Fibroblast of lung (primary cell): ENCODE measurements around the gene RAB34. TPM values are rescaled to one million over a fixed set of nuclear protein-coding genes. Genes with fewer than 3 reads are reported as not detected.

Experiments used
- DNase-seq, 2 donors: peaks; one replicate each; pipeline versions ENCODE4 v3.0.0 to v3.0.0-alpha.2; 2010; ENCODE audit warnings: low read depth in 2 of 2
- H2AFZ ChIP-seq: 2 replicates; pipeline ENCODE4 v1.5.1; 2012; ENCODE audit warnings: low read length, control low read depth, inconsistent platforms
- H3K27ac ChIP-seq: 2 replicates; pipeline ENCODE4 v1.5.1; 2011; ENCODE audit warnings: low read length, control low read depth; ENCODE audit not compliant: insufficient read depth
- H3K27me3 ChIP-seq: 2 replicates; pipeline ENCODE4 v1.5.1; 2011; ENCODE audit warnings: mild to moderate bottlenecking, low read length; ENCODE audit not compliant: control insufficient read depth, insufficient read depth
- H3K36me3 ChIP-seq: 2 replicates; pipeline ENCODE4 v1.5.1; 2011; ENCODE audit warnings: low read length; ENCODE audit not compliant: control insufficient read depth, insufficient read depth
- H3K4me1 ChIP-seq: 2 replicates; pipeline ENCODE4 v1.5.1; 2011; ENCODE audit warnings: low read length; ENCODE audit not compliant: control insufficient read depth, insufficient read depth; ENCODE audit errors: extremely low read depth
- H3K4me2 ChIP-seq: 2 replicates; pipeline ENCODE4 v1.5.1; 2011; ENCODE audit warnings: low read length, control low read depth; ENCODE audit not compliant: insufficient read depth; ENCODE audit errors: extremely low read depth
- H3K4me3 ChIP-seq, 4 experiments: fragments of 200-600 bp in 1 of 4; sonication (generic) in 1 of 4; replicated peaks in 1 of 4; 2 replicates each; pipeline ENCODE4 v1.5.1; 2011 to 2016; ENCODE audit warnings: low read length in 4 of 4, low read depth in 3 of 4, mild to moderate bottlenecking in 3 of 4, control low read depth in 2 of 4, inconsistent platforms in 1 of 4, mixed read lengths in 1 of 4; ENCODE audit not compliant: insufficient read depth in 1 of 4; ENCODE audit errors: control extremely low read depth in 1 of 4
- H3K79me2 ChIP-seq: 2 replicates; pipeline ENCODE4 v1.5.1; 2012; ENCODE audit warnings: mild to moderate bottlenecking, low read length, inconsistent platforms; ENCODE audit not compliant: control insufficient read depth, insufficient read depth
- H3K9ac ChIP-seq: 2 replicates; pipeline ENCODE4 v1.5.1; 2011; ENCODE audit warnings: mild to moderate bottlenecking, low read length, control low read depth; ENCODE audit not compliant: insufficient read depth
- H3K9me3 ChIP-seq: 2 replicates; pipeline ENCODE4 v1.5.1; 2012; ENCODE audit warnings: low read depth, low read length; ENCODE audit not compliant: control insufficient read depth, insufficient read depth
- H4K20me1 ChIP-seq: 2 replicates; pipeline ENCODE4 v1.5.1; 2011; ENCODE audit warnings: low read length; ENCODE audit not compliant: control insufficient read depth, insufficient read depth; ENCODE audit errors: extremely low read depth
- EZH2 ChIP-seq: IDR thresholded peaks from 2 replicates; pipeline ENCODE4 v1.5.1; 2012; ENCODE audit warnings: low read length, control low read depth, mild to moderate bottlenecking; ENCODE audit errors: missing control alignments
- polyA plus RNA-seq, 2 donors: library from polyadenylated mRNA; depleted of rRNA in 1 of 2; stranded (reverse) in 1 of 2; unstranded in 1 of 2; fragments of >200 nt; gene quantifications; 2 replicates each; pipeline ENCODE4 v1.2.1, GENCODE V29; 2011 to 2012; ENCODE audit warnings: missing spikeins in 1 of 2
- total RNA-seq: library from RNA; depleted of rRNA; stranded (reverse); fragments of >200 nt; gene quantifications from 2 replicates; pipeline ENCODE4 v1.2.1, GENCODE V29; 2014
- TF ChIP-seq, protein P1 (sequence below), 2 donors: IDR thresholded peaks in 1 of 2; conservative IDR thresholded peaks in 1 of 2; 1 replicate in 1 of 2; 2 replicates in 1 of 2; pipeline ENCODE4 v1.5.1; 2011 to 2012; ENCODE audit warnings: low read length in 2 of 2, control low read depth in 1 of 2, inconsistent platforms in 1 of 2, low read depth in 1 of 2, mild to moderate bottlenecking in 1 of 2

The RAB34 gene
- total and polyA plus RNA-seq, 2 donors (not counting 1 experiment from before 2014, with no cell fraction given), result 174 to 287 TPM

DNA sequence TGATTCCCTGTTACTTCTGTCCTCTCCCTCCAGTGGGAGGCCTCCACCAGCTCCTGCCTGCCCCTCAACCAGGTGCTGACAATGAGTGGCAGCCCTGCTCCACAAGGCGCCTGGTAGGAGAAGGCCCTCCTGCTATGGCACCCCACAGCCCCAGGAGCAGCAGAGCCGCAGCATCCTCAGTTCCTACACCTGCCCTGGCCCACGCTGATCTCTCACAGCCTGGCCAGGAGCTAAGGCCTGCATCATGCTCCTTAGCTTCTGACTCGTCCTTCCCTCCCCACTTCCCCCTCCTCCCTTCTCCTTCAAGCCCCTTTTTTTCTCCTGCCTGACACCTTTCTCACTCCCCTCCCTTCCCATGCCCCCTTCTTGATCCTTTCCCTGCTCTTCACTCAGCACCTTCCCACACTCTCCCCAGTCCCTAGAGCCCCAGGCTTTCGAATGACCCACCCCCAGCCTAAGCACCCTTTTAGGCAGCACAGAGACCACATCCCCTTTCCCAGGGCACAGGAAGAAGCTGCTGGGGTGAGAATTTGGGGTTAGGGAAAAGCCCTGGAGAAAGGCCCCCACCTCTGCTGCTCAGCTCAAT is 12.5 kb downstream of the RAB34 start:
- H3K36me3 ChIP-seq, result peaks cover 31% of the 10 kb centered on the region
- no peak for DNase-seq
- H3K9ac ChIP-seq, result no peak overlapping the region
- H3K79me2 ChIP-seq, result no peaks in the 10 kb centered on the region
- no peaks in the 10 kb centered on the region for H4K20me1 ChIP-seq
- H3K4me2 ChIP-seq, result no peak overlapping the region
- H3K4me1 ChIP-seq, result no peaks in the 10 kb centered on the region
- no peak for TF ChIP-seq EZH2
- TF ChIP-seq, protein P1, sequence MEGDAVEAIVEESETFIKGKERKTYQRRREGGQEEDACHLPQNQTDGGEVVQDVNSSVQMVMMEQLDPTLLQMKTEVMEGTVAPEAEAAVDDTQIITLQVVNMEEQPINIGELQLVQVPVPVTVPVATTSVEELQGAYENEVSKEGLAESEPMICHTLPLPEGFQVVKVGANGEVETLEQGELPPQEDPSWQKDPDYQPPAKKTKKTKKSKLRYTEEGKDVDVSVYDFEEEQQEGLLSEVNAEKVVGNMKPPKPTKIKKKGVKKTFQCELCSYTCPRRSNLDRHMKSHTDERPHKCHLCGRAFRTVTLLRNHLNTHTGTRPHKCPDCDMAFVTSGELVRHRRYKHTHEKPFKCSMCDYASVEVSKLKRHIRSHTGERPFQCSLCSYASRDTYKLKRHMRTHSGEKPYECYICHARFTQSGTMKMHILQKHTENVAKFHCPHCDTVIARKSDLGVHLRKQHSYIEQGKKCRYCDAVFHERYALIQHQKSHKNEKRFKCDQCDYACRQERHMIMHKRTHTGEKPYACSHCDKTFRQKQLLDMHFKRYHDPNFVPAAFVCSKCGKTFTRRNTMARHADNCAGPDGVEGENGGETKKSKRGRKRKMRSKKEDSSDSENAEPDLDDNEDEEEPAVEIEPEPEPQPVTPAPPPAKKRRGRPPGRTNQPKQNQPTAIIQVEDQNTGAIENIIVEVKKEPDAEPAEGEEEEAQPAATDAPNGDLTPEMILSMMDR (conservative IDR thresholded peaks at IDR 0.05 in 1 of 2, IDR thresholded peaks at IDR 0.05 in 1 of 2; ENCODE audit: low read depth in 1 of 2, low read length in 2 of 2), result no peak
- no peak overlapping the region for H3K4me3 ChIP-seq
- H3K27me3 ChIP-seq, result no peaks in the 10 kb centered on the region
- H3K9me3 ChIP-seq, result no peaks in the 10 kb centered on the region
- no peak overlapping the region for H3K27ac ChIP-seq
- H2AFZ ChIP-seq, result no peak overlapping the region

DNA sequence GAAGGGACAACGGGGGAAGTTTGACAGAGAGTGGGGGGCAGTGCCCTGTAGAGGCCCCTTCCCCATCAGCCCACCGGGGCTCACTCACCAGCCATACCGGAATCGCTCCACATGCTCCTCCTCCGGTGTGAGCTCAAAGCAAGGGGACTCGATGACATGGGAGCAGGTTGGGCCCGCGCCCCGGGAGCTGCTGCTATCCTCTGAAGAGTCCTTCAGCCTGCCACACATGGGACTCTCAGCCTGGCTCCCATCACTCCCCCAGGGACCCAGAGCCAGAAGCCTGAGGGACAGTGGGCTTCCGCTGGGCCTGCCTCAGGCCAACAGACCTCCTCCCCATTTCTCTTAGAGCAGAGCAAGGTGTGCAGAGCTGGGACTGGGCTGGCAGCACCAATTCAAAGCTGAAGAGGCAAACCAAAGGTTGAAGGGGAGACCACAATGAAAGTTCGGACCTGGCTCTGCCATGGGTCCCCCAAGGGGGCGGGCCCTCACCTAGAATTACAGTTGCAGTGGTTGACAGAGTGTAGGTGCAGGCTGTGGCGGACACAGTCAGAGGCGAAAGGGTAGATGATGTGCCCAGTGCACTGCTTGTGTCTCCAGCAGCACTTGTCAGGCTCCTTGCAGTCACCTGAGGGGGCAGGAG is 13.3 kb downstream of the RAB34 start:
- no peak overlapping the region for H3K4me2 ChIP-seq
- no peak overlapping the region for H3K27ac ChIP-seq
- H3K36me3 ChIP-seq, result peaks cover 38% of the 10 kb centered on the region
- H3K79me2 ChIP-seq, result no peaks in the 10 kb centered on the region
- no peaks in the 10 kb centered on the region for H4K20me1 ChIP-seq
- H3K9me3 ChIP-seq, result no peaks in the 10 kb centered on the region
- DNase-seq, result no peak
- H3K4me1 ChIP-seq, result no peaks in the 10 kb centered on the region
- H3K9ac ChIP-seq, result no peak overlapping the region
- TF ChIP-seq, protein P1 (conservative IDR thresholded peaks at IDR 0.05 in 1 of 2, IDR thresholded peaks at IDR 0.05 in 1 of 2; ENCODE audit: low read depth in 1 of 2, low read length in 2 of 2), result no peak
- TF ChIP-seq EZH2, result no peak
- H3K4me3 ChIP-seq, result no peak overlapping the region
- H3K27me3 ChIP-seq, result no peaks in the 10 kb centered on the region
- no peak overlapping the region for H2AFZ ChIP-seq

DNA sequence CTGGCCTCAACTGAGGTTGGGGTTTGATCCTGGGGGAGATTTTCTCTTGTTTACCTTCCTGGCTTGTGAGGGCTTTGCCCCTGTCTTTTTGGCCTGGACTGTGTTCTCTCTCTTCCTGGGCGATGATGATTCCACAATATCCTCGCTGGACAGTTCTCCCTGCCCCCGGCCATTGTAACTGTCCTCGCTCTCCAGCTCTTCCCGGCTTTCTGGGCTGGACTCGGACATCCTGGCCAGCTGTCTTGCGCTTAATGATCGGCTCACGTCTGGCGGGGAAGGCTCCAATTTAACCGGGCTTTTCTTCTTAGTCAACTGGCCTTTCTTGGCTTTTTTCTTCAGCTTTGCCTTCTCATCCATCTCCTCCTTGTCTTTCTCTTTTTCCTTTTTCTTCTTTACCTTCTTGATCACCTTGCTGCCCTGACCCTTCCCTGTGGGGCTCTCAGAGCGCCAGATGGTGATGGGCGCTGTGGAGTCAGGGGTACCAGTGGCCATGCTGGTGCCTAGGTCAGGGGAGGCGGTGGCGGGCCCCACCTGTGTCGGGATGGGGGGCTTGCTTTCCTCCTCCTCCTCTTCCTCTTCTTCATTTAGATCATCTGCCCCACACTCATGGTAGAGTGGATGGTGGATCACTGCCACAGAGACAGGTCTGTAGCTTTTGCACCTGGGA is 14.0 kb downstream of the RAB34 start:
- Histone ChIP-seq H3K9me3 (no peaks in the 10 kb centered on the region), H3K4me1 (no peaks in the 10 kb centered on the region), H3K4me2 (no peak overlapping the region), H3K79me2 (no peaks in the 10 kb centered on the region), H3K27me3 (no peaks in the 10 kb centered on the region), H4K20me1 (no peaks in the 10 kb centered on the region), H3K9ac (no peak overlapping the region), H3K4me3 (no peak overlapping the region), H3K27ac (no peak overlapping the region), H3K36me3 (peaks cover 42% of the 10 kb centered on the region), H2AFZ (no peak overlapping the region)
- no peak for DNase-seq
- TF ChIP-seq, protein P1 (conservative IDR thresholded peaks at IDR 0.05 in 1 of 2, IDR thresholded peaks at IDR 0.05 in 1 of 2; ENCODE audit: low read depth in 1 of 2, low read length in 2 of 2), result no peak
- TF ChIP-seq EZH2, result no peak
